ENCODE data around the gene AIP. TPM values are rescaled to one million over a fixed set of nuclear protein-coding genes. Genes with fewer than 3 reads are reported as not detected.

Gene AIP
- total and polyA plus RNA-seq, 9 of the 15 experiments (the other 6 are each of a cell fraction or from before 2014, with no cell fraction given) = 5.2 to 92.5 (median 52.7) TPM

GRCh38 chr11:67505605-67506396 lies 23.0 kb downstream of the AIP start (continued):
- TF ChIP-seq ZBTB2 (IDR thresholded peaks at IDR 0.05) (0 out of 2 replicates have a peak, but pooled peaks have one; percentile 58), CUX1 (CRISPR knock-in tag; IDR thresholded peaks at IDR 0.05) (no peak), ESRRB (CRISPR knock-in tag; IDR thresholded peaks at IDR 0.05; ENCODE audit: borderline replicate concordance) (no peak), SMC3 (conservative IDR thresholded peaks at IDR 0.05; ENCODE audit: insufficient read depth, low read depth, low read length) (peak; percentile 90), E2F4 (CRISPR knock-in tag; IDR thresholded peaks at IDR 0.05; ENCODE audit: low read depth) (no peak), RBBP5 (IDR thresholded peaks at IDR 0.05; ENCODE audit: borderline replicate concordance, insufficient read depth, low read length, poor library complexity, severe bottlenecking) (no peak), EZH2 (IDR thresholded peaks at IDR 0.05; ENCODE audit: borderline replicate concordance, low read depth, low read length) (no peak), GTF2B (IDR thresholded peaks at IDR 0.05; ENCODE audit: extremely low read depth, insufficient read length) (no peak), ETV5 (CRISPR knock-in tag; IDR thresholded peaks at IDR 0.05; ENCODE audit: low read depth) (0 out of 2 replicates have a peak, but pooled peaks have one; percentile 54), TEAD2 (tag; IDR thresholded peaks at IDR 0.05) (no peak), DPF2 (IDR thresholded peaks at IDR 0.05) (0 out of 2 replicates have a peak, but pooled peaks have one; percentile 9), ZNF699 (CRISPR knock-in tag; IDR thresholded peaks at IDR 0.05; ENCODE audit: insufficient replicate concordance) (no peak), IRF2 (CRISPR knock-in tag; IDR thresholded peaks at IDR 0.05) (no peak), FOXM1 (IDR thresholded peaks at IDR 0.05; ENCODE audit: low read depth) (no peak), FOXM1 (CRISPR knock-in tag; IDR thresholded peaks at IDR 0.05; ENCODE audit: low read depth) (no peak), BCOR (IDR thresholded peaks at IDR 0.05) (0 out of 2 replicates have a peak, but pooled peaks have one; percentile 30), GATAD2A (IDR thresholded peaks at IDR 0.05) (0 out of 2 replicates have a peak, but pooled peaks have one; percentile 49)

All from K562 (cell line).